Measurements from ENCODE around the gene ZNF609. TPM values are rescaled to one million over a fixed set of nuclear protein-coding genes. Genes with fewer than 3 reads are reported as not detected.

Gene ZNF609
- total and polyA plus RNA-seq, 10 of the 15 experiments (the other 5 are each of a cell fraction or from before 2014, with no cell fraction given), result 5.1 to 35.3 (median 13.6) TPM

DNA sequence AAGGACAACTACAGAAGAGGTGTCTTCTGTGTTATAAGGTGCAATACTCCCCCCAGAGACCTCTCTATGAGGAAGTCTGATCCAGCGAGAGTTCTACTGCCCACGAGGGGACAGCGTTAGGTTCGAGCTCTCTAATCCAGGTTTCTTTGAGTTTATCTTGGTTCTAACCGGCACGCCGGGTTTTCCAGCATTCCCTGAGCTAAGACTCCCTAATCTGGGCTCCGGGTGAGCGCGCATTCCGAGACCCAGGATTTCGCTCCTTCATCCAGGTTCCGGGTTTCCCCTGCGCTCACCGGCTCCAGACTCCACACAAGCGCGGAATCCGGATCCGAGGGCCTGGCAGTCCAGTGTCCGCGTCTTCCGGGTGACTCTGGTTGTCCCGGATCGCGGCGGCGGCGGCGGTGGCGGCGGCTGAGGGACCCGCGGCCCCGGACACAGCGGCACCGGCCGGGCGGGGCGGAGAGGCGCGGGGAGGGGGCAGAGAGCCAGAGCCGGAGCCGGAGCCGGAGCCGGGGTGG is at the start of gene ZNF609 (continued):
- TF ChIP-seq, protein P1, sequence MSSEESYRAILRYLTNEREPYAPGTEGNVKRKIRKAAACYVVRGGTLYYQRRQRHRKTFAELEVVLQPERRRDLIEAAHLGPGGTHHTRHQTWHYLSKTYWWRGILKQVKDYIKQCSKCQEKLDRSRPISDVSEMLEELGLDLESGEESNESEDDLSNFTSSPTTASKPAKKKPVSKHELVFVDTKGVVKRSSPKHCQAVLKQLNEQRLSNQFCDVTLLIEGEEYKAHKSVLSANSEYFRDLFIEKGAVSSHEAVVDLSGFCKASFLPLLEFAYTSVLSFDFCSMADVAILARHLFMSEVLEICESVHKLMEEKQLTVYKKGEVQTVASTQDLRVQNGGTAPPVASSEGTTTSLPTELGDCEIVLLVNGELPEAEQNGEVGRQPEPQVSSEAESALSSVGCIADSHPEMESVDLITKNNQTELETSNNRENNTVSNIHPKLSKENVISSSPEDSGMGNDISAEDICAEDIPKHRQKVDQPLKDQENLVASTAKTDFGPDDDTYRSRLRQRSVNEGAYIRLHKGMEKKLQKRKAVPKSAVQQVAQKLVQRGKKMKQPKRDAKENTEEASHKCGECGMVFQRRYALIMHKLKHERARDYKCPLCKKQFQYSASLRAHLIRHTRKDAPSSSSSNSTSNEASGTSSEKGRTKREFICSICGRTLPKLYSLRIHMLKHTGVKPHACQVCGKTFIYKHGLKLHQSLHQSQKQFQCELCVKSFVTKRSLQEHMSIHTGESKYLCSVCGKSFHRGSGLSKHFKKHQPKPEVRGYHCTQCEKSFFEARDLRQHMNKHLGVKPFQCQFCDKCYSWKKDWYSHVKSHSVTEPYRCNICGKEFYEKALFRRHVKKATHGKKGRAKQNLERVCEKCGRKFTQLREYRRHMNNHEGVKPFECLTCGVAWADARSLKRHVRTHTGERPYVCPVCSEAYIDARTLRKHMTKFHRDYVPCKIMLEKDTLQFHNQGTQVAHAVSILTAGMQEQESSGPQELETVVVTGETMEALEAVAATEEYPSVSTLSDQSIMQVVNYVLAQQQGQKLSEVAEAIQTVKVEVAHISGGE (CRISPR knock-in tag; IDR thresholded peaks at IDR 0.05), result no peak
- peak; percentile 84; the same call in 1 of the 2 replicates for TF ChIP-seq ZNF217 (IDR thresholded peaks at IDR 0.05)
- TF ChIP-seq, protein P2, sequence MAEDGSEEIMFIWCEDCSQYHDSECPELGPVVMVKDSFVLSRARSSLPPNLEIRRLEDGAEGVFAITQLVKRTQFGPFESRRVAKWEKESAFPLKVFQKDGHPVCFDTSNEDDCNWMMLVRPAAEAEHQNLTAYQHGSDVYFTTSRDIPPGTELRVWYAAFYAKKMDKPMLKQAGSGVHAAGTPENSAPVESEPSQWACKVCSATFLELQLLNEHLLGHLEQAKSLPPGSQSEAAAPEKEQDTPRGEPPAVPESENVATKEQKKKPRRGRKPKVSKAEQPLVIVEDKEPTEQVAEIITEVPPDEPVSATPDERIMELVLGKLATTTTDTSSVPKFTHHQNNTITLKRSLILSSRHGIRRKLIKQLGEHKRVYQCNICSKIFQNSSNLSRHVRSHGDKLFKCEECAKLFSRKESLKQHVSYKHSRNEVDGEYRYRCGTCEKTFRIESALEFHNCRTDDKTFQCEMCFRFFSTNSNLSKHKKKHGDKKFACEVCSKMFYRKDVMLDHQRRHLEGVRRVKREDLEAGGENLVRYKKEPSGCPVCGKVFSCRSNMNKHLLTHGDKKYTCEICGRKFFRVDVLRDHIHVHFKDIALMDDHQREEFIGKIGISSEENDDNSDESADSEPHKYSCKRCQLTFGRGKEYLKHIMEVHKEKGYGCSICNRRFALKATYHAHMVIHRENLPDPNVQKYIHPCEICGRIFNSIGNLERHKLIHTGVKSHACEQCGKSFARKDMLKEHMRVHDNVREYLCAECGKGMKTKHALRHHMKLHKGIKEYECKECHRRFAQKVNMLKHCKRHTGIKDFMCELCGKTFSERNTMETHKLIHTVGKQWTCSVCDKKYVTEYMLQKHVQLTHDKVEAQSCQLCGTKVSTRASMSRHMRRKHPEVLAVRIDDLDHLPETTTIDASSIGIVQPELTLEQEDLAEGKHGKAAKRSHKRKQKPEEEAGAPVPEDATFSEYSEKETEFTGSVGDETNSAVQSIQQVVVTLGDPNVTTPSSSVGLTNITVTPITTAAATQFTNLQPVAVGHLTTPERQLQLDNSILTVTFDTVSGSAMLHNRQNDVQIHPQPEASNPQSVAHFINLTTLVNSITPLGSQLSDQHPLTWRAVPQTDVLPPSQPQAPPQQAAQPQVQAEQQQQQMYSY (CRISPR knock-in tag; IDR thresholded peaks at IDR 0.05), result no peak
- TF ChIP-seq, protein P3, sequence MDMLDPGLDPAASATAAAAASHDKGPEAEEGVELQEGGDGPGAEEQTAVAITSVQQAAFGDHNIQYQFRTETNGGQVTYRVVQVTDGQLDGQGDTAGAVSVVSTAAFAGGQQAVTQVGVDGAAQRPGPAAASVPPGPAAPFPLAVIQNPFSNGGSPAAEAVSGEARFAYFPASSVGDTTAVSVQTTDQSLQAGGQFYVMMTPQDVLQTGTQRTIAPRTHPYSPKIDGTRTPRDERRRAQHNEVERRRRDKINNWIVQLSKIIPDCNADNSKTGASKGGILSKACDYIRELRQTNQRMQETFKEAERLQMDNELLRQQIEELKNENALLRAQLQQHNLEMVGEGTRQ (IDR thresholded peaks at IDR 0.05; ENCODE audit: borderline replicate concordance, low read depth, low read length), result no peak
- TF ChIP-seq, protein P4, sequence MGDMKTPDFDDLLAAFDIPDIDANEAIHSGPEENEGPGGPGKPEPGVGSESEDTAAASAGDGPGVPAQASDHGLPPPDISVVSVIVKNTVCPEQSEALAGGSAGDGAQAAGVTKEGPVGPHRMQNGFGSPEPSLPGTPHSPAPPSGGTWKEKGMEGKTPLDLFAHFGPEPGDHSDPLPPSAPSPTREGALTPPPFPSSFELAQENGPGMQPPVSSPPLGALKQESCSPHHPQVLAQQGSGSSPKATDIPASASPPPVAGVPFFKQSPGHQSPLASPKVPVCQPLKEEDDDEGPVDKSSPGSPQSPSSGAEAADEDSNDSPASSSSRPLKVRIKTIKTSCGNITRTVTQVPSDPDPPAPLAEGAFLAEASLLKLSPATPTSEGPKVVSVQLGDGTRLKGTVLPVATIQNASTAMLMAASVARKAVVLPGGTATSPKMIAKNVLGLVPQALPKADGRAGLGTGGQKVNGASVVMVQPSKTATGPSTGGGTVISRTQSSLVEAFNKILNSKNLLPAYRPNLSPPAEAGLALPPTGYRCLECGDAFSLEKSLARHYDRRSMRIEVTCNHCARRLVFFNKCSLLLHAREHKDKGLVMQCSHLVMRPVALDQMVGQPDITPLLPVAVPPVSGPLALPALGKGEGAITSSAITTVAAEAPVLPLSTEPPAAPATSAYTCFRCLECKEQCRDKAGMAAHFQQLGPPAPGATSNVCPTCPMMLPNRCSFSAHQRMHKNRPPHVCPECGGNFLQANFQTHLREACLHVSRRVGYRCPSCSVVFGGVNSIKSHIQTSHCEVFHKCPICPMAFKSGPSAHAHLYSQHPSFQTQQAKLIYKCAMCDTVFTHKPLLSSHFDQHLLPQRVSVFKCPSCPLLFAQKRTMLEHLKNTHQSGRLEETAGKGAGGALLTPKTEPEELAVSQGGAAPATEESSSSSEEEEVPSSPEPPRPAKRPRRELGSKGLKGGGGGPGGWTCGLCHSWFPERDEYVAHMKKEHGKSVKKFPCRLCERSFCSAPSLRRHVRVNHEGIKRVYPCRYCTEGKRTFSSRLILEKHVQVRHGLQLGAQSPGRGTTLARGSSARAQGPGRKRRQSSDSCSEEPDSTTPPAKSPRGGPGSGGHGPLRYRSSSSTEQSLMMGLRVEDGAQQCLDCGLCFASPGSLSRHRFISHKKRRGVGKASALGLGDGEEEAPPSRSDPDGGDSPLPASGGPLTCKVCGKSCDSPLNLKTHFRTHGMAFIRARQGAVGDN (IDR thresholded peaks at IDR 0.05), result peak; percentile 52; the same call in 1 of the 2 replicates
- TF ChIP-seq KLF5 (IDR thresholded peaks at IDR 0.05; ENCODE audit: partially characterized antibody), result peak; percentile 84
- TF ChIP-seq FOXM1 (IDR thresholded peaks at IDR 0.05; ENCODE audit: low read depth, low read length), result 0 out of 2 replicates have a peak, but pooled peaks have one; percentile 32
- TF ChIP-seq RELA (IDR thresholded peaks at IDR 0.05; ENCODE audit: borderline replicate concordance, partially characterized antibody), result peak; percentile 57
- TF ChIP-seq YY1 (IDR thresholded peaks at IDR 0.05; ENCODE audit: low read depth, low read length), result peak; percentile 89
- peak; percentile 86 for TF ChIP-seq TAF1 (IDR thresholded peaks at IDR 0.05; ENCODE audit: borderline replicate concordance, low read depth, low read length)
- TF ChIP-seq, protein P5, sequence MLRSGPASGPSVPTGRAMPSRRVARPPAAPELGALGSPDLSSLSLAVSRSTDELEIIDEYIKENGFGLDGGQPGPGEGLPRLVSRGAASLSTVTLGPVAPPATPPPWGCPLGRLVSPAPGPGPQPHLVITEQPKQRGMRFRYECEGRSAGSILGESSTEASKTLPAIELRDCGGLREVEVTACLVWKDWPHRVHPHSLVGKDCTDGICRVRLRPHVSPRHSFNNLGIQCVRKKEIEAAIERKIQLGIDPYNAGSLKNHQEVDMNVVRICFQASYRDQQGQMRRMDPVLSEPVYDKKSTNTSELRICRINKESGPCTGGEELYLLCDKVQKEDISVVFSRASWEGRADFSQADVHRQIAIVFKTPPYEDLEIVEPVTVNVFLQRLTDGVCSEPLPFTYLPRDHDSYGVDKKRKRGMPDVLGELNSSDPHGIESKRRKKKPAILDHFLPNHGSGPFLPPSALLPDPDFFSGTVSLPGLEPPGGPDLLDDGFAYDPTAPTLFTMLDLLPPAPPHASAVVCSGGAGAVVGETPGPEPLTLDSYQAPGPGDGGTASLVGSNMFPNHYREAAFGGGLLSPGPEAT (IDR thresholded peaks at IDR 0.05; ENCODE audit: low read depth), result peak; percentile 94
